Gastroesophageal sphincter (tissue), 4 donors: ENCODE data around the gene ENOX1. TPM values are rescaled to one million over a fixed set of nuclear protein-coding genes. Genes with fewer than 3 reads are reported as not detected.

Source experiments
- ATAC-seq: fragments of 150-250 bp; one replicate; pipeline ENCODE4 v1.9.1; 2016; ENCODE audit warnings: mild to moderate bottlenecking, moderate library complexity
- H3K27ac ChIP-seq, 4 donors: fragments of 200-600 bp; sonication (generic) in 3 of 4; 1 replicate in 3 of 4; 2 replicates in 1 of 4; pipeline ENCODE4 v1.5.1; 2016 to 2019
- H3K27me3 ChIP-seq: fragments of 200-600 bp; sonication (generic); one replicate; pipeline ENCODE4 v1.5.1; 2019
- H3K36me3 ChIP-seq, 2 donors: fragments of 200-600 bp; sonication (generic); one replicate each; pipeline ENCODE4 v1.5.1; 2019; ENCODE audit warnings: control low read depth in 1 of 2
- H3K4me1 ChIP-seq, 3 donors: fragments of 200-600 bp; sonication (generic); 1 replicate in 2 of 3; 2 replicates in 1 of 3; pipeline ENCODE4 v1.5.1; 2016 to 2019; ENCODE audit warnings: control low read depth in 2 of 3
- H3K4me3 ChIP-seq, 2 donors: fragments of 200-600 bp; sonication (generic); one replicate each; pipeline ENCODE4 v1.5.1; 2019; ENCODE audit warnings: mild to moderate bottlenecking in 1 of 2, moderate library complexity in 1 of 2
- H3K9me3 ChIP-seq, 3 donors: fragments of 200-600 bp; sonication (generic); one replicate each; pipeline ENCODE4 v1.5.1; 2017 to 2019; ENCODE audit warnings: control low read depth in 2 of 3
- CTCF ChIP-seq, 4 experiments: fragments of 200-600 bp in 2 of 4; fragments of 450-650 bp in 2 of 4; sonication (generic) in 1 of 4; IDR thresholded peaks; one replicate each; pipeline ENCODE4 v1.5.1; 2017 to 2019; ENCODE audit warnings: antibody characterized with exemption in 4 of 4, mild to moderate bottlenecking in 2 of 4, moderate library complexity in 2 of 4
- EP300 ChIP-seq: sonication (generic); formaldehyde crosslinking; IDR thresholded peaks from one replicate; pipeline ENCODE4 v1.6.1; 2017; ENCODE audit warnings: antibody characterized with exemption, mild to moderate bottlenecking
- POLR2A ChIP-seq, 2 donors: fragments of 450-650 bp; IDR thresholded peaks; one replicate each; pipeline ENCODE4 v1.6.1; 2017; ENCODE audit warnings: antibody characterized with exemption in 2 of 2, mild to moderate bottlenecking in 2 of 2, moderate library complexity in 1 of 2
- POLR2AphosphoS5 ChIP-seq: sonication (generic); formaldehyde crosslinking; IDR thresholded peaks from one replicate; pipeline ENCODE4 v1.6.1; 2017; ENCODE audit warnings: antibody characterized with exemption
- WGBS, 2 donors: methylation state at CpG; one replicate each; pipeline ENCODE4 v1.1.5; 2018; ENCODE audit warnings: low coverage in 1 of 2; 5-methylcytosine and 5-hydroxymethylcytosine counted together
- total RNA-seq, 4 donors: library from RNA; depleted of rRNA; stranded (reverse); fragments of >200 nt; gene quantifications; one replicate each; pipeline ENCODE4 v1.1.0, GENCODE V29; 2016

ENOX1 gene
- total RNA-seq, 4 donors from 2014 or later: 1.8 to 11.6 (median 9.4) TPM

GRCh38 chr13:43787518-43787891 is 733 bp upstream of the ENOX1 start:
- peaks cover 3 to 49% (median 3%) of the 10 kb centered on the region in 3 donors for H3K4me1 ChIP-seq
- H3K27ac ChIP-seq: peak overlapping the region; percentile 86 to 96 (median 90)
- 8 to 17% methylated on average over 4 to 9 of the region's 9 CpGs for WGBS, 2 donors

GRCh38 chr13:43786472-43786765 is 353 bp downstream of the ENOX1 start:
- no peak for TF ChIP-seq EP300
- TF ChIP-seq POLR2A (IDR thresholded peaks at IDR 0.05): no peak
- TF ChIP-seq POLR2AphosphoS5: no peak
- no peak for TF ChIP-seq CTCF (IDR thresholded peaks at IDR 0.05)
- Histone ChIP-seq H3K27me3 (no peaks in the 10 kb centered on the region), H3K4me3 (peak overlapping the region; percentile 81 to 83), H3K9me3 (no peaks in the 10 kb centered on the region), H3K36me3 (no peaks in the 10 kb centered on the region), H3K4me1 (peaks cover 3 to 49% (median 3%) of the 10 kb centered on the region in 3 donors), H3K27ac (peak overlapping the region; percentile 86 to 96 (median 90))
- ATAC-seq: no peak
- WGBS, 2 donors: 0% methylated on average over 3 of the region's 28 CpGs; no CpG with 5 or more reads in 1 of the 2 donors

More at GRCh38 chr13:43787518-43787891, 733 bp upstream of the ENOX1 start:
- Histone ChIP-seq H3K36me3 (no peaks in the 10 kb centered on the region), H3K27me3 (no peaks in the 10 kb centered on the region), H3K9me3 (no peaks in the 10 kb centered on the region), H3K4me3 (peak overlapping the region; percentile 81 to 83)
- ATAC-seq: no peak
- TF ChIP-seq POLR2AphosphoS5: no peak
- no peak for TF ChIP-seq POLR2A (IDR thresholded peaks at IDR 0.05)
- TF ChIP-seq EP300: no peak
- no peak for TF ChIP-seq CTCF (IDR thresholded peaks at IDR 0.05)

- no peaks in the 10 kb centered on the region for H3K36me3 ChIP-seq
- no peaks in the 10 kb centered on the region for H3K9me3 ChIP-seq
- H3K4me3 ChIP-seq: peak overlapping the region; percentile 81 to 83
- peak; percentile 31 for TF ChIP-seq POLR2AphosphoS5
- TF ChIP-seq CTCF (IDR thresholded peaks at IDR 0.05): no peak
- WGBS, 2 donors: 0% methylated on average over 11 to 12 of the region's 76 CpGs
- no peaks in the 10 kb centered on the region for H3K27me3 ChIP-seq
- peak overlapping the region; percentile 86 to 96 (median 90) for H3K27ac ChIP-seq
- H3K4me1 ChIP-seq: peaks cover 3 to 49% (median 3%) of the 10 kb centered on the region in 3 donors
- peak; percentile 91 for ATAC-seq
Observed at GRCh38 chr13:43785650-43786471, 911 bp downstream of the ENOX1 start.

- H3K27me3 ChIP-seq: no peaks in the 10 kb centered on the region
- H3K9me3 ChIP-seq: no peaks in the 10 kb centered on the region
- peak overlapping the region; percentile 86 to 96 (median 90) for H3K27ac ChIP-seq
- WGBS, 2 donors: 16 to 45% methylated on average over 8 to 10 of the region's 10 CpGs
- TF ChIP-seq CTCF (IDR thresholded peaks at IDR 0.05) (no peak), POLR2AphosphoS5 (no peak), POLR2A (IDR thresholded peaks at IDR 0.05) (no peak), EP300 (no peak)
- peak overlapping the region; percentile 81 to 83 for H3K4me3 ChIP-seq
- H3K4me1 ChIP-seq: peaks cover 3 to 49% (median 3%) of the 10 kb centered on the region in 3 donors
- H3K36me3 ChIP-seq: no peaks in the 10 kb centered on the region
- ATAC-seq: no peak
Observed at GRCh38 chr13:43785261-43785649, 1.5 kb downstream of the ENOX1 start.

- Histone ChIP-seq H3K9me3 (no peaks in the 10 kb centered on the region), H3K36me3 (no peaks in the 10 kb centered on the region), H3K4me3 (no peak overlapping the region), H3K27ac (peak overlapping the region in 2 of 4 donors; percentile 91 to 96), H3K27me3 (no peaks in the 10 kb centered on the region), H3K4me1 (peaks cover 3 to 49% (median 3%) of the 10 kb centered on the region in 3 donors)
- TF ChIP-seq POLR2AphosphoS5 (no peak), EP300 (no peak), POLR2A (IDR thresholded peaks at IDR 0.05) (no peak), CTCF (IDR thresholded peaks at IDR 0.05) (no peak)
- WGBS, 2 donors: 37 to 55% methylated on average over 1 of the region's 1 CpG
- ATAC-seq: no peak
Observed at GRCh38 chr13:43784496-43784895, 2.3 kb downstream of the ENOX1 start.
